NCI-H146 treated with DMSO at 0.1 percent for 48 hours (cell line): ENCODE measurements around the gene CLMP.
"Not testable (repeated sequence)": the region's sequence is repeated elsewhere in the genome, so short reads cannot be mapped to it uniquely, and the experiment has no call there.

ENCODE experiments used
- DNase-seq: peaks from one replicate; lab custom pipeline; 2025; ENCODE audit not compliant: unreplicated experiment; lab: John Stamatoyannopoulos, UW

Gene CLMP

DNA sequence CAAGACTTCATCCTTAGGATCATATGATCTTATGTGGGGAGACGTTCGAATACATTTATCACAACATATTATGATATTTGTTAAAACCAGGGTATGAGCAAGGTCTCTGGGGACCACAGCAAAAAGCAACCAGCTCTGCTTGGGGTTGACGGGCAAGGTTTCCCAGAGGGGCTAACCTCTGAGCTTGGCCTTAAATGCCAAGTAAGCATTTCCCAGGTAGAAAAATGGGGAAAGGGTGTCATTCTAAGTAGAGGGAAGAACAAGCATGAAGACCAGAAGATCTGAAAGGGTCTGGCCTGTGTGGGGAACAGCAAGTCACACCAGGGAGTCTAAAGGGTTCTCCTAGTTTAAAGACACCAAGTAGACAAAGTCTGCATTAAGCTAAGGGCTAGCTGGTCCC lies 24.1 kb downstream of the CLMP start:
- DNase-seq, result no peak

DNA sequence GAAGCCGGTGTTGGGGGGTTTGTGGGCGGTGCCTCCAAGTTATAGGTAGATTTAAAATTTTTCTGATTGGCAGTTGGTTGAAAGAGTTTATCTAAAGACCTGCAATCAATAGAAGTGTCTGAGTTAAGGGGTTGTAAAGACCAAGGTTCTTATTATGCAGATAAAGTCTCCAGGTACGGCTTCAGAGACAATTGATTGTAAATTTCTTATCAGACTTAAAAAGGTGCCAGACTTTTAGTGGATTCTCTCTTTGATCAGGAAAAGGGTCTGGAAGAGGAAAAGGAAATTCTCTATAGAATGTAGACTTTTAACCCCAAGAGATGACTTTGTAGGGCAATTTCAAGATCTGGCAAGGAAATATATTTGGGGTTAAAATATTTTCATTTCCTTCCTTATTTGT lies 25.2 kb downstream of the CLMP start:
- DNase-seq, result no peak

DNA sequence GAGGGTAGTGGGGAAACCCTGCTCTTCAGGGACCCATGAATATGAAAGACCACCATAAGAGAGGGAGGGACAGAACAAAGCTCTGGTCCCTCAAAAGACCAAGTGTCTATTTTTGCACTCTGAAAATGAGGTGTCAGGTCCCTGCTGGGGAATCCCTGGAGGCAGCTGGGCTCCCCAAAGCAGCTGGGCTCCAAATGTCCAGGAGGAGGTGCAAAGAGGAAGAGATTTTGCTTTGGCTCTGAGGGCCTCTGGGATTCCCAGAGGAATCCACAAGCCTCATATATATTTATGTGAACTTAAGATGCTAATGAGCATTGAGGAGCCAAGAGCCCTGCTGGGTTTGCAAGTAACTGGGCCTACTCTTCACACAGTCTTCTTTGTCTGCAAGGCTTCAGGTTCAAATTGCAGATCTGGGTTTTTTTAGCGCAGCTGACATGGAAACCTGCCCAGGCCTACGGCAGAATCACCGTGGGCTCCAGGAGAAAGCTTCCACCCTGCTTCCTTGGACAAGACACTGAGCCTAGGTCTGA lies 26.0 kb downstream of the CLMP start:
- no peak for DNase-seq

DNA sequence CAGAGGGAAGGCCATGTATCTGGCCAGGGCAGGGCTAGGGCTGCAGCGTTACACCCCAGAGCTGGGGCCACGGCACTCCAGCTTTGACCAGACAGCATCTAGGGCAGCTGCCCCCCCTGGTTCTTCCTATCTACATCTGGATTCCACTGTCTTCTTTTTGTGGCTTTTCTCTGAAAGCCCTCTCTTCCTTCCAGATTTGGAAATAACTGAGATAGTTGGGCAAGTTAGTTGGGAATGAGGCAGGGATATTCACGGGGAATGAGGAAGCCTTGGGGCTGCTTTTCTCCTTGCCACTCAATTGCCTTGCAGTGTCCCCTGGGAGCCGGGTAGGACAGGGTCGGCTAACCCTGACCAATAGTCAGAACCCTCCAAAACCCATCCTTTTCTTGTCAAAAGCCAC lies 26.8 kb downstream of the CLMP start:
- DNase-seq, result no peak

DNA sequence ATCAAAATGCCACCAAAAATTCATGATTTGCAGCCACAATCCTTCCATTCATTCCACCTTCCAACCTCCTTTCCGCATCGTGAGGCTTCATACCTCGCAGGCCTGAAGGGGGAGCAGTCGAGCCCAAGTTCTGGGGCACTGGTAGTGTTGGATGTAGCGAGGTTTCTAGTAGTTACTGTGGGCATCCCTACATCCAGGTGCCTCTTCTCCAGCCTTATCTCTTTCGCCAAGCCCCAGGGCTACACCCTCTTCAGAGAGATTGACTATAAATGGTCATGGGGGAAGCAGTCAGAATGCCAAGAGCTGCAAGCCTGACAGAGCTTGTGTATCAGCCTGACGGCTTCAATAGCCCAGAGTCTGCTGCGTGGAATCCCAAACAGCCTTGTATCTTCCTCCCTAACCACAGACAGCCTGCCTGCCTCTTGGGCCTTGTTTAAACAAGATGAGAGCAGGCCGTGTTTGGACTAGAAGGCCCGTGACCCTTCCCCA lies 28.9 kb downstream of the CLMP start:
- no peak for DNase-seq

DNA sequence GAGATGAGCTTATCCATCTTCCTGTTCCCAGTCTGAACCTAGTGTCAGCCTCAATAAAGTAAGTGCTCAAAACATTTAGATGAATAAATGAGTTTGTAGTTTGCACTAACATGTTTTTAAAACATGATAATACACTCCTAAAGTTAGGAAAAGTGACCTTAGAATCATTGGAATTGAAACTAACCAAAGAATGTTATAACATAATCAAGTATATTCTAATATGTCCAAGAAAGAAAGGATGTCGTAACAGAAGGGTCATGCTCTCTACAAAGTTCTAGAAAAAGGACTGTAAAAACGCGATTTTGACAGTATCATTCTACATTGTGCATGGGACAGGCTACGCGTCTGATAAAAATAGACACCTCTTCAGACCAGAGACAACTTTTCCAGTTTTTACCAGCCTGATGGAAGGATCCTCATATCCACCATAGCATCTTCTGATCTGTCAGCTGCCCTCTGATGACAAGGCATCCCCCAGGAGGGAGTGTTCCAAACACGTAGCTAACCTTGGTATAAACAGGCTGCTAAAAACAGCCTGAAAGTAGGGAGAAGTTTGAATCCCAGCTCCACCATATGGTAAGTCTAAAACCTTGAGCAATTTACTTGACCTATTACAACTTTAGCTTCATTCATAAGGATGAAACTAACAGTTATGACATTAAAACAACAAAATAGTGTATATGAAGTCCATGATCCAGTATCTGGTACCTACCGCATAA lies 30.2 kb downstream of the CLMP start:
- no peak for DNase-seq

DNA sequence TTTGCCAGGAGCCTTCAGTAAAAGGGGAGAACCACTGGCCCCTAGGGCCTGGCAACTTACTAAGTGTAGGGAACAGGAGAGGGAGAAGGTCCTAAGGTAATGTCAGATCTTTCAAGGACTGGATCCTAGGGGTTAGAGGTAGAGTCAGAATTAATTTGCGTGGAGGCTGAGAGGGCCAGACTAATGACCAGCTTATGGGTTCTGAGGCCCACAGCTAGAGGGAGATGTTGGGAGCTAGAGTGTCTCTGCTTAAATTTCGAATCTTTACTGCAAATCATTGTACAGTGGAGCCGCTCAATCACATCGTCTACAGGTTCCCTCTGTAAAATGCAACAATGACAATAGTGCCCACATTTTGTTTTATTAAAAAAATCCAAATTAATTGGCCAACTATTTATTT lies 31.4 kb downstream of the CLMP start:
- DNase-seq, result no peak

DNA sequence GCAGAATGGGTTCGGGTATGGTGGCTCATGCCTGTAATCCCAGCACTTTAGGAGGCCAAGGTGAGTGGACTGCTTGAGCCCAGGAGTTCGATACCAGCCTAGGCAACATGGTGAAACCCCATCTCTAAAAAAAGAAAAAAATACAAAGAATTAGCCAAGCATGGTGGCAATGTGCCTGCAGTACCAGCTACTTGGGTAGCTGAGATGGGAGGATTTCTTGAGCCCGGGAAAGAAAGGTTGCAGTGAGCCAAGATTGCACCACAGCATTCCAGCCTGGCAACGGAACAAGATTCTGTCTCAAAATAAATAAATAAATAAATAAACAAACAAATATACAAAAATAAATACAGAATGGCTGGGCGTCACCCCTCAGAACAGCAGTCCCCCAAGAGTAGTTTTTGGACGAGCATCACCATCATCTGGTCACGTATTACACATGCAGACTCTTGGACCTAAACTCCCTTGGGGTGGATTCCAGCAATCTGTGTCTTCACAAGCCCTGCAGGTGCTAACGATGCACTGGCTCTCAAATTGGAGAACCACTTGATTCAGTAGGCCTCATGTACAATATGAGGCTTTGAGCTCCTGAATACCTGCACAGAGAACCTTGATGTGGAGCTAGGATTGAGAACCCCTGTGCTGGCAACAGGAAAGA lies 33.5 kb downstream of the CLMP start:
- no peak for DNase-seq

DNA sequence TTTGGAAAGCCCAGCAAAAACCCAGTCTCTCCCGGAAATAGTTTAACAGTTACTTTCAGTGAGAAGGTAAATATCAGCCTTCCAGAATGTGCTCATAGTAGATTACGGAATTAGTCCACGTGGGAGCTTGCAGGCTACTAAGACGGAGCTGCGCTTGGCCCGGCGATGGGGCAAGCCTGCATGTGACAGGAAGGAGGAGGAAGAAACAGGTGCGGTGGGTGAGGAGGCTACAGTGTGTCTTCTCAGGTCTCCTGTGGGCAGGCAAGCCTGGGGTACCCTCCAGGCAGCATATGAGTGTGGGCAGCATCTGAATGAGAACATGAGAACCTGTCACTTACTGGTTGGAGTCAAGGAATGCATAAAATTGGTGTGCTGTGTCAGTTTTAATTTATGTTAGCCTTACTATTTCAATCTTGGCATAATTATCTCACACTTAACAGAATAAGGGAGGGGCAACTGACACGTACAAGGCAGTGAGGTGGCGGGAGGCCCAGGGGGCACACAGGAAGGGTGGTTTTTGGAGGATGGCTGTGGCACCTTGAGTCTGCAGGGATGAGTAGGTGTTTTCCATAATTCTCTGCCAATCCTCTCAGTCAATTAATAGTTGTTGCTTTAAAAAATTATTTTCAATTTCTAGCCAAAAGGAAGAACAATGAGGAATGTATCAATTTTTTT lies 35.7 kb downstream of the CLMP start:
- DNase-seq, result no peak

DNA sequence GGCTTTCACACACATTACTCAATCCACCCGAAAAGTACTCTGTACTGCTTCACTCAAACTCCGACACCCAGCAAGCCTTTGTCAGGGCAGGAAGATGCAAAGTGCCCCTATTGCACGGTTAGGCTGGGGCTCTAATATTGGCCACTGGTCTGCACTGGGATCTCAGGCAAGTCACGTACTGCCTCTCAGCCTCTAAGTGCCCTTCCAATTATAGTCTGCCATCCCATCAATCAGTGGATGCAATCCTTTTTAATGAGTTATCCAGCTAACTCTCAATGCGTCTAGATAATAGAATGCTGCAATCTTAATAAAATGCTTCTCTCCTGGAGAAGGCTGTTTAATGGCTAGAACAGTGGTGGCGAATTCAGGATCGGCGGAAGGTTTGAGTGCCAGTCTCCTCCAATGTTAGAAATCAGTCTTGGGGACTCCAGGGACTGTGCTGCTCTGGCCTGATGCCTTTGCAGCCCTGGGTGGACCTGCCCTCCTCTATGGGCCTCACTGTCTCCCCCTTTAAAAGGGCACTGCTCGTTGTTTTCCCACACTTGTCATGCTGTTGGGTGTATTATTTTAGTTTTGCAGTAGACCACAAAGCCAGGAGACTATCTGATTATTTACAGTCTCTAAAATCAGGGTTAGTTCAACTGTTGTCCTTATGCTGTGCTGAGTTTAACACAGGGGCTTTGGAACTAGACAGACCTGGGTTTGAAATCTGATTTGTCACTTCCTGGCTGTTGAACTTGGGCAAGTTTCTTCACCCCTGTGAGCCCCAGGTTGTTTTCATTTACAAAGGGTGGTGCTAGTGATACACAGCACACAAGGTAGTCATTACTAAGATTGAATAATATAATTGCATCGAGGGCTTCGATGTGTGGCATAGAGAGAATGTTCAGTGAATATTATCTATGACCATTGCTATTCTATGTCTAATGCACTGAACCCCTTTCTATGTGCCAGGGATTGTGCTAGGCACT lies 36.7 kb downstream of the CLMP start:
- no peak for DNase-seq

DNA sequence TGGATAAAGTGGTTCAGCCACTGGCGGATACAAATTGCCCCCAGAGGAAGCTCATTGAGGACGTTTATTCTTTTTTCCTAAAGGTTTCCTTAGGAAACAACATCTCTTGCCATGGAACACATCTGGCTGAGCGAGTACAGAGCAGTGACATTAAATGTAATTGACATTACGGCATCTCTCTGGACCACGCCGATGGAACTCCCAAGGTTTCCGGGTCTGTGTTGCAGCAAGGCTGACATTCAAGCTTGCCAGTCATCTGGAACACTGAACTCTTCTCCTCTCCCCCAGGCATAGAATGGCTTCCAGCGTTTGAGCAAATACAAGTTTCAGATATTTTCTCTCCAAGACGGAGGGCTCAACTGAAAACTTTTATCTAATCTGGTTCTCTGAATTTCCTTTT lies 42.1 kb downstream of the CLMP start:
- DNase-seq, result no peak

DNA sequence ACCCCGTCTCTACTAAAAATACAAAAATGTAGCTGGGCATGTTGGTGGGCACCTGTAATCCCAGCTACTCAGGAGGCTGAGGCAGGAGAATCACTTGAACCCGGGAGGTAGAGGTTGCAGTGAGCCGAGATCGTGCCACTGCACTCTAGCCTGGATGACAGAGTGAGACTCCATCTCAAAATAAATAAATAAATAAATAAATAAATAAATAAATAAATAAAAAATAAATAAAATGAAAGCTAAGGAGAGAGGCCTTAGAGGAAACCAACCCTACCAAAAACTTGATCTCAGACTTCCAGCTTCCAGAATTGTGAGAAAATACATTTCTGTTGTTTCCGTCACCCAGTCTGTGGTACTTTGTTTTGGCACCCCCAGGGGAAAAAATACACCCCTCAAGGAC lies 42.7 kb downstream of the CLMP start:
- DNase-seq, result not testable (repeated sequence)

DNA sequence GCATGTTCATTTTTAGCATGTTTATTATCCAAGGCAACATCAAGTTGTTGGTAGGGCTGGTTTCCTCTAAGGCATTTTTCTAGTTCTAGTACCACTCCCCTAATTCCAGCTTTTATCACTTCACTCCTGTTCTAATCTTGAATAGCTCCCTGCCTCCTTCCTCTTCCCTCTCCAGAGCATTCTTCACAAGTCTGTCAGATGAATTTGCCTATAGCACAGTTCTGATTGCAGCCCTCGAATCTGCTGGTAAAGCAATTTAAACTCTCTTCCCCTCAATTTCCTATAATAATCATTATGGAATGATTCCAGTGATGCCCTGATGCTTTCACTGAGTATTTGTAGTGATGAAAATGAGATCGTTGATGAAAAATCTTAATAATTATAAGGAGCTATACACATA lies 43.3 kb downstream of the CLMP start:
- no peak for DNase-seq

DNA sequence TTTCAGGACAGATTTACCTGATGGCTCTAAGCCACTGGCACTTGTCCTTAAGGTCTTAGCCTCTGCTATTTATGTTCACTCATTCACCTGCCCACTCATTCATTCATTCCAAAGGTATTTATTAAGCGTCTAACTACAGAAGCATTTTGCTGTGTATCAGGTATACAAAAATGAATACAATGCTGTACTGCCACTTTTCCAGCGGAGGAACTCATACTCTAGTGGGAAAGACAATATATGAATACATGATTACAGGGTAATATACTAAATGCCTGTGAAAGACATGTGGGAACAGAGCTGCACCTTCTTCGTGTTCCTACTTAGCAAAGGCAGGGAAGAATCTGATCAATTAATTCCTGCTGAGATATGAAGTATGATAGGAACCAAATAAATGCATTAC lies 43.7 kb downstream of the CLMP start:
- no peak for DNase-seq

DNA sequence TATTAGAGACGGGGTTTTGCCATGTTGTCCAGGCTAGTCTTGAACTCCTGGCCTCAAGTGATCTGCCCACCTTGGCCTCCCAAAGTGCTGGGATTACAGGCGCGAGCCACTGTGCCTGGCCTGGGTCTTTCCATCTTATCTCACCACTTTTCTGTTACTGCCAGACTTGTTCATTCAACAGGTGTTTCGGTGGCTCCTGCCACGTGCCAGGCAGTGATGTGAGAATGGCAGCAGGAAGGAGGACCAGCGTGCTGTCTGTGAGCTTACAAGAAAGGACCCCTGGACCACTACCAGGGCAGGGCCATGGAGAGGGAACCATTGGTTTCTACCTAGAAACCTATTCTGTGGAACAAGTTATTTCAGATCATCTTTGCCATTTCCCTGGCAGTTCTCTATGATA lies 44.2 kb downstream of the CLMP start:
- DNase-seq, result no peak

DNA sequence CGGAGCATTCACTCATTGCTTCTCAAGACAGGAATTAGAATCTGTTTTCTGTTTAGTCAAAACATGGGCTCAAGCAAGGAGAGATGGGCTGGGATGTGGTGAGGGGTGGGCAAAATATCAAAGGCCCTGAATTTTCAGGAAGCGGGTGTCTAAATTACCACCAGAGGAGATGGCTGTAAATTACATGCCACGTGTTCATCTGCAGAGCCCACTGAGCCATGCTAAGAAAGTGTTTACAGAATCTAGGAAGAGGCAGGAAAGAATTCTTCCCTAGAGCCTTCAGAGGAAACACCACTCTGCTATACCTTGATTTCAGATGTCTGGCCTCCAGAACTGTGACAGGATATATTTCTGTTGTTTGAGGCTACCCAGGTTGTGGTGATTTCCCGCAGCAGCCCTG lies 46.1 kb downstream of the CLMP start:
- no peak for DNase-seq

DNA sequence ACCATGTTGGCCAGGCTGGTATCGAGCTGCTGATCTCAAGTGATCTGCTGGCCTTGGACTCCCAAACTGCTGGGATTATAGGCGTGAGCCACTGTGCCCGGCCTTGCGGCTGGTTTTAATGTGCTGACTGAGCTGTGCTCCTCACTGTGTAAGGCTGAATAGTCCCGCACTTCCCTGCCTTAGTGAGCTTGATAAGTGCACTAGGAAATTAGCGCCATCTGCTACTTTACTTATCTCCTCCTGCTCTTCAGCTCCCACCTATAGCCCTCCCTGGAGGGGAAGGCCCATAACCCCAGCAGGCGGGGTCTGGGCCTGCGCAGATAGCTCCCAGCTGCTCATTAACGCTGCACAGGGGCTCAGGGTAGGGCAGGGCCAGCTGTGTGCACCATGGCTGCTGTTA lies 49.4 kb downstream of the CLMP start:
- no peak for DNase-seq

DNA sequence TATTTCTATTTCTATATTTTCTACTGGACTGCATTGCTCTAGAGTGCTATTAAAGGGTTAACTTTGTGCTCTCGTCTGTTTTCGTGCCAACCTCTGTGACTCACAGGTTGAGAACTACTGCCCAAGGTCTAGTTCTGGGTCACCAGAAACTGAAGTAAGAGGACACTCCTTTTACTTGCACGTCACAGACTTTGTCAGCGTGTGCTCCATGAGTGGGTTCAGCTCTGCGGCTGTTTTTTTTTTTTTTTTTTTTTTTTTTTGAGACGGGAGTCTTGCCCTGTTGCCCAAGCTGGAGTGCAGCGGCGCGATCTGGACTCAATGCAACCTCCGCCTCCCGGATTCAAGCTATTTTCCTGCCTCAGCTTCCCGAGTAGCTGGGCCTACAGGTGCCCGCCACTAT lies 49.8 kb downstream of the CLMP start:
- DNase-seq, result no peak

DNA sequence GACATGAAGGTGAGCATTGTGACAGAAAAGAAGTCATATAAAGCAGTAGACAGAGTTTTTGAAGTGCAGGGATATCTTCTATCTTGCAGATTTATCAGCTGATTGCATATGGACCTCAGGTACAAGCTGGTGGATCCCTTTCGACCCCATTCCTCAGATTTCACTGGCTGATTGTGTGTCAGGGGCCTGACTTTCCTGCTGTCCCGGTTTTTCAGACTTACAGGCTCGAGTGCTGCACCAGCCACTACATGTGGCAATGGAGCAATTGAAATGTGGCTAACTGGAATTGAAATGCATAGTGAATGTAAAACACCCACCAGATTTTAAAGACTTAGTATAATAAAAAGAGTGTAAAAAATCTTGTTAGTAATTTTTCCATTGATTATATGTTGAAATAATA lies 50.3 kb downstream of the CLMP start:
- DNase-seq, result no peak

DNA sequence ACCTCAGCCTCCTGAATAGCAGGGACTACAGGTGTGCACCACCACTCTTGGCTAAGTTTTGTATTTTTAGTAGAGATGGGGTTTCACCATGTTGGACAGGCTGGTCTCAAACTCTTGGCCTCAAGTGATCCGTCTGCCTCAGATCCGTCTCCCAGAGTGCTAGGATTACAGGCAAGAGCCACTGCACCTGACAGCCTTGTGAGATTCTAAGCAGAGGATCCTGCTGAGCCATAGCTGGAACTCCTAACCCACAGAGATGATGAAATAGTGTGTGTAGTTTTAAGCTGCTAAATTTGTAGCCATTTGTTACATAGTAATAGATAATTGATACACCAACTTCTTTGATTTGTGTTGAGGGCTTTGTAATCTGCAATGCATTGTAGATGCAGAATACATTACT lies 51.1 kb downstream of the CLMP start:
- no peak for DNase-seq

DNA sequence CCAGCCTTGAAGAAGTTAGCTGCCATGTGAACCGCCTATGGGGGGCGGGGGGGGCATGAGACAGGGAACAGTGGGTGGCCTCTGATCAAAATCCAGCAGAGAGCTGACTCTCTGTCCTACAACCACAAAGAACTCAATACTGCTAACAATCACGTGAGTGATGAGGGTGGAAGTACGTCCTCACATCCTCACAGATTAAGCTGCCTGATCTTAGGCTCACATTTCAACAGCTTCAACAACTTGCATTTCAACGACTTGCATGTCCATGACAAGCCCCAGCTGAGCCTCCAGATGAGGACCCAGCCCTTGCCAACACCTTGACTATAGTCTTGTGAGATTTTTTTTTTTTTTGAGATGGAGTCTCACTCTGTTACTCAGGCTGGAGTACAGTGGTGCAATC lies 51.6 kb downstream of the CLMP start:
- no peak for DNase-seq
